OCI-M1 (cell line): ENCODE measurements around the gene DEK.
A peak's percentile ranks its signal among the peaks of the same experiment; 100 is the strongest.

Source experiments
- DNase-seq: peaks from one replicate; lab custom pipeline; 2025; lab: John Stamatoyannopoulos, UW

Gene DEK

DNA sequence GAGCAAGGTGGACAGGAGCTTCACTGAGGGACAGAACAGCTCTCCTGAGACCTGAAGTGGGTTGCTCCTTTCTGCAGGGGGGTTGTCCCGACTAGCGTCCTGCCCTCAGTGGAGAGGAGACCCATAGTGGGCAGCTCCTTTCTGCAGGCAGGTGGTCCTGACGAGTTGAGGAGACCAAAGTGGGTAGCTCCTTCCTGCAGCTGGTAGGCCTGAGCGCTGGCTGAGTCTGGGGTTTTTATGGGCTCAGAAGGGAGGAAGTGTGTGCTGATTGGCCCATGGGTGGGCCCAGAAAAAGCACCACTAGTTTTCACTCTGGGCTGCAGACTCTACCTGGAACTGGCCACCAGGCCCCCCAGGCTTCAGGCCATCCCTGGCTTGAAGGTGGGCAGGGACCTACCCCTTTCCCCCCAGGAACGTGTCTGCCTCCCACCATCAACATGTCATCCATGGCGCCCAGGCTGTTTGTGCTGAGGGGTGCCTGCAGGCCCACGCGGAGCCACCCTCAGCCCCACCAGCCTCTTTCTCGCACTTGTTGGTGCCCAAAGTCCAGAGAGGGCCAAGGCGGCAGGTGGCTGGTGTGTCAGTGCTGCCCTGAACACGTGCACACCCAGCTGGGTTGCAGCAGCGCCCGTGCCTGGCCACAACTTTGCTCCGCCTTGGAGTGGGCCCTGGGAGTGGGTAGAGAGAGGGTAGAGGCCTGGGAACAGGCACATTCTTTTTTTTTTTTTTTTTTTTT, 1.6 kb upstream of the DEK start:
- DNase-seq = peak; percentile 20

- DNase-seq = peak; percentile 75
Measured at GRCh38 chr6:18264923-18265377, 620 bp upstream of the DEK start.

GRCh38 chr6:18263418-18264218, 712 bp downstream of the DEK start:
- DNase-seq = peak; percentile 63

DNA sequence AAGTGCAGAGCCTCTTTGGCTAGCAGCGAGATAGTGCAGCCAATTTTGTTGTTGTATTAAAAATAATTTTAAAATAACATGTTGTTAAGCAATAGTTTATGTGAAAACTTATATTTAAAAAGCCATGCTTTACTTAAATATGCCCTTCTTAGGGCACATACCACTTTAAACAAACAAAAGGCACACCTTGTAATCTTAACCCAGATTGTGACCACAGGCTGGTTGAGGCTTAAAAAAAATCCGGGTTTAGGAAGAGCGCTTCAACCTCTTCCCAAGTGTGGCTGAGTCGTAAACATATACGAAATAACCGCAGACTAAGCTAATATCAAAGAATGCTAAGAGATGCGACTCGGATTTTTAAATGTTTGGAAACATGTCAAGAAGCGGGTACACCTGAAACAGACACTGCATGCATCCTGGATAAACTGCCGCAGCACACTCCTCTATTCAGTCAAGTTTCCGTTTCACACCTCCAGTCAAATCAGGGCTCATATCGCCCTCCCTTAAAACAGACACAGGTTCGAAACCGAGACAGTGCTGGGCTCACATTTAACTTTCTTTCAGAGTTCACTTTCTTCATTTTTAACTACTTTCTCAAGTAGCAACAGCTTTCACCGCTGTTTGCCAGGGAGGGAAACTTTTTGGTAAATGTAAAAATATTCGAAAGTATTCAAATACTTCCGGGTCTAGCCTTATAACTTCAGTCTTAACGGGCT, 1.5 kb downstream of the DEK start:
- peak; percentile 63 for DNase-seq

DNA sequence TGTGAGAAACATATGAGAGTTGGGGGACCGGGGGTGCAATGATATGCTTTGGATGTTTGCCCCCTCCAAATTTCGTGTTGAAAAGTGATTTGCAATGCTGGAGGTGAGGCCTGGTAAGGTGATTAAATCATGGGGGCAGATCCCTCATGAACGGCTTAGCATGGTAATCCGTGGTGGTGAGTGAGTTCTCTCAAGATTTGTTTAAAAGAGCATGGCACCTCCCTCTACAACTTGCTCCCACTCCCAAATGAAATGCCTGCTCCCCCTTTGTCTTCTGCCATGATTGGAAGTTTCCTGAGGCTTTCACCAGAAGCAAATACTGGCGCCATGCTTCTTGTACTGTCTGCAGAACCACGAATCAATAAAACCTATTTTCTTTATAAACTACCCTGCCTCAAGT, 2.5 kb downstream of the DEK start:
- no peak for DNase-seq

DNA sequence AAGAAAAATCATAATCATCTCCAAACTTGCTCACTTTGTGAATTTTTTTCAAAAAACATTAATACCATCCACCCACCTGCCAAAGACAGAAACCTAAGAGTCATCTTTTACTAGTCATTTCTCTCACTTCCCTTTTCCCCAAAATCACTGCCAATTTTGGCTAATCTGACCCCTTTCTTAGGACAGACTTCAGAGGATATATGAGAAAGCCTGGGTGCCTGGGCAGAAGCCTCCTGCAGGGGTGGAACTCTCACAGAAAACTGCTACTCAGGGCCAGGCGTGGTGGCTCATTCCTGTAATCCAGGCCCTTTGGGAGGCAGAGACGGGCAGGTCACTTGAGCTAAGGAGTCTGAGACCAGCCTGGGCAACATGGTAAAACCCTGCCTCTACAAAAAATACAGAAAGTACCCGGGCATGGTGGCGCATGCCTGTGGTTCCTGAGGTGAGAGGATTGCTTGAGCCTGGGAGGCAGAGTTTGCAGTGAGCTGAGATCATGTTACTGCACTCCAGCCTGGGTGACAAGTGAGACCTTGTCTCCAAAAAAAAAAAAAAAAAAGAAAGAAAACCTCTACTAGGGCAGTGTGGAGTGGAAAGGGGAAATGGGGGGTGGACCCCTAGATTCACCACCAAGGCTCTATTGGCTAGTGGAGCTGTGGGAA, 3.8 kb downstream of the DEK start:
- peak; percentile 43 for DNase-seq

DNA sequence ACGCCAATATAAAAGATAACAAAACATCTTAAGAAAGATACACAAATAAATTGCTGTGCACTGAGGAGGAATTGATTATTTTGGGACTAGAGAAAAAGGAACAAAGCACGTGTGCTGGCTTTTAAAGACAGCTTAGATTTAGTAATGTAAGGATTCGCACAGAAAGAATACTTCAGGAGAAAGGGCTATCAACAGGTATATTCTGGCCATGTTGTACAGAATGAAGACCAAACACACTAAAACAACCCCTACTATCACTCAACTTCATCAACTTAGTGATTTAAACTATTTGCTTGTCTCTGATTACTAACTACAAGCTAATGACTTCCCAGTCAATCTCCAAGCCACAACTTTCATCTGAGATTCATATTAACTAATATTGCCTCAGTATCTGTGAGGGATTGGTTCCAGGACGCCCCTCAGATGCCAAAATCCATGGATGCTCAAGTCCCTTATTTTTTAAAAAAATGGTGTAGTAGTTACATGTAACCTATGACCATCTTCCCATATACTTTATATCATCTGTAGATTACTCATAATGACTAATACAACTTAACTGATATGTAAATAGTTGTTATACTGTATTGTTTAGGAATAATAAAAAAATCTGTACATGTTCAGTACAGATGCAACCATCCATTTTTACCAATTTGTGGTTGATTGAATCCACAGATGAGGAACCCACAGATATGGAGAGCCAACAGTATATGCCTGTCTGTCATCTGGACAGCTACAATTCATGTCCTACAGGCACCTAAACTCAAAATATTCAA, 4.5 kb downstream of the DEK start:
- no peak for DNase-seq

DNA sequence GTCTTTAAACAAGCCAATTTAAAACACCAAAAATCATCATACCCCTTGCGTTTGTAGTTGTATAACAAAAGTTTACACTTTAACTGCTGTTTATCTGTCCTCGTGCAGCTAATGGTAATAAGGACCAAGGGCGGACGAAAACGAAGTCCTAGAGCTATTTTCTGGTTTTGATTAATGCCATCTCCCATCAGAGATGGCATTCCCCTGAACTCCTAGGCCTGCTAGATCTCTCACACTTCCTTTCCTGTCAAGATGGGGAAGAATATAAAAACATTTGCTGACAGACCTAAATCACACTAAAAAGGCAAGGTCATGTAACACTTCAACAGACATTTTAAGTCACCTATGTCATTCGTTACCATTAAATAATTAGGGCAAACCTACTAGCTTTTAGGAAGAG, 9.5 kb downstream of the DEK start:
- DNase-seq = no peak

- DNase-seq = no peak
Measured at GRCh38 chr6:18253635-18254034, 10.7 kb downstream of the DEK start.

GRCh38 chr6:18249271-18249670, 15.1 kb downstream of the DEK start:
- DNase-seq = no peak

DNA sequence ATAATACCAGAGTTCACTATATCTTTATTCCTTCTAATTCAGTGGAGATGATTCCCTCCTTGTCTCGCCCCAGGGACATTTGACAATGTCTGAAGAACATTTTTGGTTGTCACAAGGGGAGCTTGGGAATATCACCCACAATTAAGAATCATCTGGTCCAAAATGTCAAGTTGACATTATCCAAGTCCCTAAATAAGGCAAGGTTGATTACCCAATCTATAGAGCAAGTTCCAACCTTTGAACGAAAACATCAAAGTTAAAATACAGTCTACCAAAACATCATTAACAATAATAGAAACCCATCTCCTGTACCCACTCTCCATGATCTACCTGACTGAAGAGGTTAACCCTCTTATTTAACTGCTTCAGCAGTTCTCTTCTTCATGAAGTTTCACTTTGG, 15.6 kb downstream of the DEK start:
- no peak for DNase-seq

DNA sequence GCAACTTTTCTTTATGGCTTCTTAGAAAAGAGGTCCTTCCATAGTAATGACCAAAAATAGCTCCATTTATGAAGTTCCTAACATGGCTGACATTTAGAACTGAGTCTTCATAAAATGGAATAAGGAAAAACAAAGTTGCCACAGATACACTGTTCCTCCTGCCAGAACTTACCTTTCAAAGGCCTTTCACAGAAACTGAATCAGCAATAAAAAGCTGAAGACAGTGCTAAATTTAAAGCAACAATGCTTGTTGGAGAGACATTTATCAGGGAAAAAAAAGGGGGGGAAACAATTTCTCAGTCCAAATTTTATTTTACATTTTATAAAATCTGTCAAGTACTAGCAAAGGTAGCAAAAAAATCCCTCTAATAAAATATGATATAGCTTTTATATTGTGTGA, 17.3 kb downstream of the DEK start:
- no peak for DNase-seq

DNA sequence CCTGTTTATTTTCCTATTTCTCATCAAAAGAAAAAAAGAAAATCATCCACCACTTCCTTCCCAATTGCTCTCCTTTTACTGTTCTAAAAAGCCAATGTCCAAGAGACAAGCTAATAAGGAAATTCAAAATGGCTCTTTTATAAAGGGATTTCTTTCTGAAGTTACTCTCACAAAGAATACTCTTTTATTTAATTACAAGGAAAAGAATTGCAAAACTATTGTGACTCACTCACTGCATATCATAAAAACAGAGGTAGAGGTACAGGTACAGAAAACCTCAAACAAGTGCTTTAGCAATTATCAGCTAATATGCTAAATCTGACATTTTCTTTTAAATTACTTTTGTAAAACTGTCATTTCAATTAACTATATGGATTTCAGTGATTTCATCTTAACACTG, 18.1 kb downstream of the DEK start:
- no peak for DNase-seq

GRCh38 chr6:18245642-18246041, 18.7 kb downstream of the DEK start:
- no peak for DNase-seq

GRCh38 chr6:18245079-18245478, 19.3 kb downstream of the DEK start:
- DNase-seq = no peak

DNA sequence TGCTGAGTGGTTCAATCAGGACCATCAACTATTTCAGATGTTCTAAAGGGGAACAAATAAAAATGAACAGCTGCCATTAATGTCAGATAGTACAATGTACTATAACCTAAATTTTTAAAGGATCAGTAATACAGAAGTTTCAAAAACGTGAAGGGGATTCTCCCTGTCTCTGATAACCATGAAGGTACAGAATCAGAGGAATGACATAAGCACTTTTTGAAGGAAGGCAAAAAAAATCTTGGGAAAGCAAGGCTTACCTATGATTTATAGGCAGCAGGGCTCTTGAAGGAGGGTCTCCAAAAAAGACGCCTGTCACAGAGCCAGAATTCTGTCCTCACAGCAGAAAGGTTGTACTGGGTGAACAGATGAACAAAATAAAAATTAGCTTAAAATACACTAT, 20.1 kb downstream of the DEK start:
- no peak for DNase-seq

- DNase-seq = peak; percentile 37
Measured at GRCh38 chr6:18243302-18243893, 20.9 kb downstream of the DEK start.

DNA sequence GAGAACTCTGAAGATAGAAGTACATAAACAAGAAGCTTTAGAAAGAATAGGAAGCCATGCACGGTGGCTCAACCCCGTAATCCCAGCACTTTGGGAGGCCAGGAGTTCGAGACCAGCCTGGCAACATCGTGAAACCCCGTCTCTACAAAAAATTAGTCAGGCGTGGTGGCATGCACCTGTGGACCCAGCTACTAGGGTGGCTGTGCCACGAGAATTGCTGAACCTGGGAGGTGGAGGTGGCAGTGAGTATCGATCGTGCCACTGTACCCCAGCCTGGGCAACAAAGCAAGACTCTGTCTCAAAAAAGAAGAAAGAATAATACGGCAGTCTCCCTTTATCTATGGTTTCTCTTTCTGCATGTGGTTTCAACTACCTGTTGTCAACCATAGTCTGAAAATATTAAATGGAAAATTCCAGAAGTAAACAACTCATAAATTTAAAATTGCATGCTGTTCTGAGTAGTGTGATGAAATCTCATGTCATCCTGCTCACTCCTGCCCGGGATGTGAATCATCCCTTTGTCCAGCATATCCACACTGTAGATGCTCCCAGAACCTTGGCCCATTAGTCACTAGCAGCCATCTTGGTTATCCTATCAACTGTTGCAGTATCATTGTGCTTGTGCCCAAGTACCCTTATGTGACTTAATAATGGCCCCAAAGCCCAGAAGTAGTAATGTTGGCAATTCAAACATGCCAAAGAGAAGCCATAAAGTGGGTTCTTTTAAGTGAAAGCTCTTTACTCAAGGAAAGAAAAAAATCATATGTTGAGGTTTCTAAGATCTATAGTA, 22.1 kb downstream of the DEK start:
- DNase-seq = no peak

GRCh38 chr6:18241208-18242038, 22.9 kb downstream of the DEK start:
- no peak for DNase-seq
